ENCODE measurements around the gene KRTAP9-8. TPM values are rescaled to one million over a fixed set of nuclear protein-coding genes. Genes with fewer than 3 reads are reported as not detected.
"Not testable (repeated sequence)": the region's sequence is repeated elsewhere in the genome, so short reads cannot be mapped to it uniquely, and the experiment has no call there.

KRTAP9-8 gene
- polyA plus RNA-seq, 5 donors = not detected

DNA sequence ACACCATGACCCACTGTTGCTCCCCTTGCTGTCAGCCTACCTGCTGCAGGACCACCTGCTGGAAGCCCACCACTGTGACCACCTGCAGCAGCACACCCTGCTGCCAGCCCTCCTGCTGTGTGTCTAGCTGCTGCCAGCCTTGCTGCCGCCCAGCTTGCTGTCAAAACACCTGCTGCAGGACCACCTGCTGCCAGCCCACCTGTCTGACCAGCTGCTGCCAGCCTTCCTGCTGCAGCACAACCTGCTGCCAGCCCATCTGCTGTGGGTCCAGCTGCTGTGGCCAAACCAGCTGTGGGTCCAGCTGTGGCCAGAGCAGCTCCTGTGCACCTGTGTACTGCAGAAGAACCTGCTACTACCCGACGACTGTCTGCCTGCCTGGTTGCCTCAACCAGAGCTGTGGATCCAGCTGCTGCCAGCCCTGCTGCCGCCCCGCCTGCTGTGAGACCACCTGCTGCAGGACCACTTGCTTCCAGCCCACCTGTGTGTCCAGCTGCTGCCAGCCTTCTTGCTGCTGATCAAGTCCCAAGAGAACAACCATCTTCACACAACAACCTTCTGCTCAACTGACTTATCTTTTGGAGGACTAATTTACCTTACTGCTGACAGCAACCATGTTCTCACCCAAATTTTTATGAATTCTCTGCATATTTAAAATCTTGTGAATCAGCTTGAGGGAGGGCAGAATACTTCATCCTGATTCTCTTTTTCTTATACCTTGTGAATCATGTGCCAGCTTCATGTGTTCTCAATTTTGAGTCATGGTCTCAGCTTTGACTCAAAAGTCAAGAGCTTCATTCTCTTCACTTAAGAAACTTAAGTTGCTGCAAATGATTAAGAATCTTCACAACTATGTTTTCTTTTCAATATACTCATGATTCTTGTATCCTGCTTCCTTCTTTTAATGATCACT, 17.8 kb downstream of the KRTAP9-8 start, which contains the start of gene KRTAP9-9:
TSS of gene KRTAP9-9 (plus strand) at position 4 of the 910 bp plus-strand sequence.
- not testable (repeated sequence) for DNase-seq

GRCh38 chr17:41256291-41256685, 18.5 kb downstream of the KRTAP9-8 start:
- DNase-seq = no peak

GRCh38 chr17:41258406-41258805, 20.6 kb downstream of the KRTAP9-8 start:
- no peak for DNase-seq

- DNase-seq = no peak
These were observed 25.4 kb downstream of the KRTAP9-8 start for GRCh38 chr17:41263212-41263611.

DNA sequence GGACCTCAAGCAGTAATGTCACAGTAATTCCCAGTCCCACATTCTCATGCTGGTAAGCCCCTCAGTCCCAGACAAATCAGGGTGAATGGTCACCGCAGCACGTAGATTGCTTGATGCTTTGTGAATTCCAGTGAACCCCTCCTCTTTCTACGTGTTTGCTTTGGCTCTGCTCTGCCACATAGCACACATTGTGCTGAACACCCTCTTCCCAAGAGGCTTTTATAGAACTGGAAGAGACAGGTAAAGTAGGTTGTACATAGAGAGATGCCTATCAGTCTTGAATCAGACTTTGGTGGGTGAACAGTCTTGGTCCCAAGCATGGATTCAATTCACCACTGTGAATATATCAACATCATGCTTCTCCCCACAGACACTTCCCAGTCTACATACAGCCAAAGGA, 26.8 kb downstream of the KRTAP9-8 start:
- DNase-seq = no peak

DNA sequence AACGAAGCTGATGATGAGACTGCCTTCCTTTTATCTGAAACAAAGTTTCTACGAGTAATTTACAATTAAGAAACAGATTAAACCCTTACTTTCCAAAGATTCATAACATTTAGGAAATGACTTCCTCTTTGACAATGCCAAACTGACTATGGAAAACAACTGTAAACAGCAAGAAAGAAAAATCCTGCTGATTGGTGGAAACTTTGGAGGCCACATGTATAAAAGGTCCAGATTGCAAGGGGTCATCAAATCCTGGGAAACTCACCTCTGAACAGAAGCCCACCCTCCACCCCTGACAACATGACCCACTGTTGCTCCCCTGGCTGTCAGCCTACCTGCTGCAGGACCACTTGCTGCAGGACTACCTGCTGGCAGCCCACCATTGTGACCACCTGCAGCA, 27.3 kb downstream of the KRTAP9-8 start, which contains the start of gene KRTAP9-6:
TSS of gene KRTAP9-6 (plus strand) at position 301 of the 400 bp plus-strand sequence. CDS start at position 301, 0 bp downstream.
- no peak for DNase-seq

- no peak for DNase-seq
These were observed 29.9 kb downstream of the KRTAP9-8 start for GRCh38 chr17:41267711-41268110.

DNA sequence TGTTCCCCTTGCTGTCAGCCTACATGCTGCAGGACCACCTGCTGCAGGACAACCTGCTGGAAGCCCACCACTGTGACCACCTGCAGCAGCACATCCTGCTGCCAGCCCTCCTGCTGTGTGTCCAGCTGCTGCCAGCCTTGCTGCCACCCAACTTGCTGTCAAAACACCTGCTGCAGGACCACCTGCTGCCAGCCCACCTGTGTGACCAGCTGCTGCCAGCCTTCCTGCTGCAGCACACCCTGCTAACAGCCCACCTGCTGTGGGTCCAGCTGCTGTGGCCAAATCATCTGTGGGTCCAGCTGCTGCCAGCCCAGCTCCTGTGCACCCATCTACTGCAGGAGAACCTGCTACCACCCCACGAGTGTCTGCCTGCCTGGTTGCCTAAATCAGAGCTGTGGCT, 33.5 kb downstream of the KRTAP9-8 start:
- not testable (repeated sequence) for DNase-seq

- no peak for DNase-seq
These were observed 34.1 kb downstream of the KRTAP9-8 start for GRCh38 chr17:41271858-41272257.

- not testable (repeated sequence) for DNase-seq
These were observed 37.9 kb downstream of the KRTAP9-8 start, which contains the start of gene KRTAP9-7 for GRCh38 chr17:41275648-41276190. TSS of gene KRTAP9-7 (plus strand) at chr17:41275698. CDS start at chr17:41275698, 0 bp downstream.

DNA sequence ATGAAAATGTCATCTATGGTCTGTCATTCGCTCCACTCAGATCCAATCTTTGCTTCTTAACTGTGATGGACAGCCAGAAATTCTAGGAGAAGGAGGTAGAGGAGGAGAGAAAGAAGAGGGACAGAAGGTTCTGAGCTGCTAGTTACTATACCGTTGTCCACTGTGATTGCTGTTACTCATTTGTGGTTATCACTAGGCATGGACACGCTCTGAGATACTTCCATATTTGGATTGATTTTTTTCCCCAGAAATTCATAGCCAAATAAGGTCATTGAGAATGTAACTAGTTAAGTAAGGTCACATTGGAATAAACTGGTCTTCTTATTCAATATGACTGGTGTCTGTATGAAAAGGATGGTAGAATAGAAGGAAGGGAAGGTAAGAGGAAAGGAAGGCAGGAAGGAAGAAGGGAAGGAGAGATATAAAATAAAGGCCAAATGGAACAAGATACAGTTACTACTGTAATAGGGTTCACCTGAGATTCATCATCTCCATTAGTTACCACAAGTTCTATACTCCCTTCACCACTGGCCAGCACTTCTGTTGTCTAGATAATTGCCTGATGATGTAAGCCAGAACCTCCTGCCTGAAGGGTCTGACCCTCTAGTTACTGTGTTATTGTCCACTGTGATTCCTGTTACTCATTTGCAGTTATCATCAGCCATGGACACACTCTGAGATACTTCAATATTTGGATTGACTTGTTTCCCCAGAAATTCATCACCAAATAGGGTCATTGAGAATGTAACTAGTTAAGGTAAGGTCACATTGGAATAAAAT, 40.6 kb downstream of the KRTAP9-8 start:
- no peak for DNase-seq

GRCh38 chr17:41284043-41284442, 46.2 kb downstream of the KRTAP9-8 start:
- no peak for DNase-seq

DNA sequence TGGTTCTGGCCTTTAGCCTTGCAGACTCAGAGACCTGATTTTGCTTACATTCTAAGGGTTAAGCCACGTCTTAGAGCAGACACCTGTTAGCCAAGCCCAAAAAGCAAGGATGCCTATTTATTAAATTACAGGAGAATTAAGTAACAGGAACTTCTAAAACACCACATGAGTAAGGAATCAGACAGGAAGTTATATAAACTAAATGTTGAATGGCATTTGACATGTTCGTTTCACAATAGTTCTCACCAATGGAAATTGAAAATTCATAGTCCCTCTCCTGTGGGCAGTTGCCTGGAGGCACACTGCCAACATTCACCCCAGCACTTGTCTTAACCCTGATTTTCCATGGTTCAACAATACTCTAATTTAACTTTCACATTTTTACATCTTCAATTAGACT, 46.7 kb downstream of the KRTAP9-8 start:
- DNase-seq = no peak

GRCh38 chr17:41287050-41287449, 49.3 kb downstream of the KRTAP9-8 start:
- DNase-seq = no peak

Other genes with a start within 250 kb of the KRTAP9-8 start
- gene KRTAP3-3, start 243.8 kb upstream of the KRTAP9-8 start, polyA plus RNA-seq (ENCODE audit: insufficient read depth in 1 of 5, insufficient read length in 5 of 5, low replicate concordance in 1 of 5) = not detected
- gene KRTAP3-2, start 238.1 kb upstream of the KRTAP9-8 start, polyA plus RNA-seq (ENCODE audit: insufficient read depth in 1 of 5, insufficient read length in 5 of 5, low replicate concordance in 1 of 5) = not detected
- not detected for gene KRTAP3-1, start 228.9 kb upstream of the KRTAP9-8 start, polyA plus RNA-seq (ENCODE audit: insufficient read depth in 1 of 5, insufficient read length in 5 of 5, low replicate concordance in 1 of 5)
- gene KRTAP1-5, start 210.8 kb upstream of the KRTAP9-8 start, polyA plus RNA-seq (ENCODE audit: insufficient read depth in 1 of 5, insufficient read length in 5 of 5, low replicate concordance in 1 of 5) = not detected
- gene KRTAP1-4, start 207.8 kb upstream of the KRTAP9-8 start, polyA plus RNA-seq (ENCODE audit: insufficient read depth in 1 of 5, insufficient read length in 5 of 5, low replicate concordance in 1 of 5) = not detected
- gene KRTAP1-3, start 203.1 kb upstream of the KRTAP9-8 start, polyA plus RNA-seq (ENCODE audit: insufficient read depth in 1 of 5, insufficient read length in 5 of 5, low replicate concordance in 1 of 5) = not detected
- not detected for gene KRTAP1-1, start 196.5 kb upstream of the KRTAP9-8 start, polyA plus RNA-seq (ENCODE audit: insufficient read depth in 1 of 5, insufficient read length in 5 of 5, low replicate concordance in 1 of 5)
- gene KRTAP2-1, start 190.7 kb upstream of the KRTAP9-8 start, polyA plus RNA-seq (ENCODE audit: insufficient read depth in 1 of 5, insufficient read length in 5 of 5, low replicate concordance in 1 of 5) = not detected
- gene KRTAP2-2, start 182.8 kb upstream of the KRTAP9-8 start, polyA plus RNA-seq (ENCODE audit: insufficient read depth in 1 of 5, insufficient read length in 5 of 5, low replicate concordance in 1 of 5) = not detected
- gene KRTAP2-3, start 177.9 kb upstream of the KRTAP9-8 start, polyA plus RNA-seq (ENCODE audit: insufficient read depth in 1 of 5, insufficient read length in 5 of 5, low replicate concordance in 1 of 5) = not detected
- not detected for gene KRTAP2-4, start 172.1 kb upstream of the KRTAP9-8 start, polyA plus RNA-seq (ENCODE audit: insufficient read depth in 1 of 5, insufficient read length in 5 of 5, low replicate concordance in 1 of 5)
- gene KRTAP4-7, start 153.8 kb upstream of the KRTAP9-8 start, polyA plus RNA-seq (ENCODE audit: insufficient read depth in 1 of 5, insufficient read length in 5 of 5, low replicate concordance in 1 of 5) = not detected
- gene KRTAP4-8, start 139.9 kb upstream of the KRTAP9-8 start, polyA plus RNA-seq (ENCODE audit: insufficient read depth in 1 of 5, insufficient read length in 5 of 5, low replicate concordance in 1 of 5) = not detected
- gene KRTAP4-16, start 135.8 kb upstream of the KRTAP9-8 start, polyA plus RNA-seq (ENCODE audit: insufficient read depth in 1 of 5, insufficient read length in 5 of 5, low replicate concordance in 1 of 5) = not detected
- gene KRTAP4-9, start 132.6 kb upstream of the KRTAP9-8 start, polyA plus RNA-seq (ENCODE audit: insufficient read depth in 1 of 5, insufficient read length in 5 of 5, low replicate concordance in 1 of 5) = not detected
- gene KRTAP4-11, start 119.6 kb upstream of the KRTAP9-8 start, polyA plus RNA-seq (ENCODE audit: insufficient read depth in 1 of 5, insufficient read length in 5 of 5, low replicate concordance in 1 of 5) = under 1 TPM in 1 of 5 donors, not detected in 4; 0.13 TPM
- not detected for gene KRTAP4-12, start 113.8 kb upstream of the KRTAP9-8 start, polyA plus RNA-seq (ENCODE audit: insufficient read depth in 1 of 5, insufficient read length in 5 of 5, low replicate concordance in 1 of 5)
- gene KRTAP4-6, start 97.5 kb upstream of the KRTAP9-8 start, polyA plus RNA-seq (ENCODE audit: insufficient read depth in 1 of 5, insufficient read length in 5 of 5, low replicate concordance in 1 of 5) = not detected
- gene KRTAP4-5, start 88.2 kb upstream of the KRTAP9-8 start, polyA plus RNA-seq (ENCODE audit: insufficient read depth in 1 of 5, insufficient read length in 5 of 5, low replicate concordance in 1 of 5) = not detected
- not detected for gene KRTAP4-4, start 77.3 kb upstream of the KRTAP9-8 start, polyA plus RNA-seq (ENCODE audit: insufficient read depth in 1 of 5, insufficient read length in 5 of 5, low replicate concordance in 1 of 5)
- gene KRTAP4-3, start 69.8 kb upstream of the KRTAP9-8 start, polyA plus RNA-seq (ENCODE audit: insufficient read depth in 1 of 5, insufficient read length in 5 of 5, low replicate concordance in 1 of 5) = not detected
- not detected for gene KRTAP4-2, start 59.8 kb upstream of the KRTAP9-8 start, polyA plus RNA-seq (ENCODE audit: insufficient read depth in 1 of 5, insufficient read length in 5 of 5, low replicate concordance in 1 of 5)
- gene KRTAP4-1, start 53.1 kb upstream of the KRTAP9-8 start, polyA plus RNA-seq (ENCODE audit: insufficient read depth in 1 of 5, insufficient read length in 5 of 5, low replicate concordance in 1 of 5) = not detected
- not detected for gene KRTAP9-1, start 48.1 kb upstream of the KRTAP9-8 start, polyA plus RNA-seq (ENCODE audit: insufficient read depth in 1 of 5, insufficient read length in 5 of 5, low replicate concordance in 1 of 5)
- gene KRTAP9-2, start 11.4 kb upstream of the KRTAP9-8 start, polyA plus RNA-seq (ENCODE audit: insufficient read depth in 1 of 5, insufficient read length in 5 of 5, low replicate concordance in 1 of 5) = not detected
- gene KRTAP9-3, start 5.5 kb upstream of the KRTAP9-8 start, polyA plus RNA-seq (ENCODE audit: insufficient read depth in 1 of 5, insufficient read length in 5 of 5, low replicate concordance in 1 of 5) = not detected
- not detected for gene KRTAP9-4, start 11.7 kb downstream of the KRTAP9-8 start, polyA plus RNA-seq (ENCODE audit: insufficient read depth in 1 of 5, insufficient read length in 5 of 5, low replicate concordance in 1 of 5)
- not detected for gene KRTAP9-9, start 17.4 kb downstream of the KRTAP9-8 start, polyA plus RNA-seq (ENCODE audit: insufficient read depth in 1 of 5, insufficient read length in 5 of 5, low replicate concordance in 1 of 5)
- under 1 TPM; 0.13 to 0.25 (median 0.18) TPM for gene KRTAP9-6, start 27.4 kb downstream of the KRTAP9-8 start, polyA plus RNA-seq (ENCODE audit: insufficient read depth in 1 of 5, insufficient read length in 5 of 5, low replicate concordance in 1 of 5)
- not detected for gene KRTAP9-7, start 37.7 kb downstream of the KRTAP9-8 start, polyA plus RNA-seq (ENCODE audit: insufficient read depth in 1 of 5, insufficient read length in 5 of 5, low replicate concordance in 1 of 5)
- not detected for gene KRTAP29-1, start 64.9 kb downstream of the KRTAP9-8 start, polyA plus RNA-seq (ENCODE audit: insufficient read depth in 1 of 5, insufficient read length in 5 of 5, low replicate concordance in 1 of 5)
- gene KRTAP16-1, start 71.3 kb downstream of the KRTAP9-8 start, polyA plus RNA-seq (ENCODE audit: insufficient read depth in 1 of 5, insufficient read length in 5 of 5, low replicate concordance in 1 of 5) = not detected
- not detected for gene KRTAP17-1, start 77.7 kb downstream of the KRTAP9-8 start, polyA plus RNA-seq (ENCODE audit: insufficient read depth in 1 of 5, insufficient read length in 5 of 5, low replicate concordance in 1 of 5)
- gene KRT33A, start 112.8 kb downstream of the KRTAP9-8 start, polyA plus RNA-seq (ENCODE audit: insufficient read depth in 1 of 5, insufficient read length in 5 of 5, low replicate concordance in 1 of 5) = not detected
- gene KRT33B, start 131.8 kb downstream of the KRTAP9-8 start, polyA plus RNA-seq (ENCODE audit: insufficient read depth in 1 of 5, insufficient read length in 5 of 5, low replicate concordance in 1 of 5) = not detected
- not detected for gene KRT34, start 144.3 kb downstream of the KRTAP9-8 start, polyA plus RNA-seq (ENCODE audit: insufficient read depth in 1 of 5, insufficient read length in 5 of 5, low replicate concordance in 1 of 5)
- under 1 TPM in 1 of 5 donors, not detected in 4; 0.32 TPM for gene KRT31, start 159.6 kb downstream of the KRTAP9-8 start, polyA plus RNA-seq (ENCODE audit: insufficient read depth in 1 of 5, insufficient read length in 5 of 5, low replicate concordance in 1 of 5)
- not detected for gene KRT37, start 186.6 kb downstream of the KRTAP9-8 start, polyA plus RNA-seq (ENCODE audit: insufficient read depth in 1 of 5, insufficient read length in 5 of 5, low replicate concordance in 1 of 5)
- gene KRT38, start 203.0 kb downstream of the KRTAP9-8 start, polyA plus RNA-seq (ENCODE audit: insufficient read depth in 1 of 5, insufficient read length in 5 of 5, low replicate concordance in 1 of 5) = not detected
- not detected for gene KRT32, start 229.4 kb downstream of the KRTAP9-8 start, polyA plus RNA-seq (ENCODE audit: insufficient read depth in 1 of 5, insufficient read length in 5 of 5, low replicate concordance in 1 of 5)
- gene KRT35, start 243.2 kb downstream of the KRTAP9-8 start, polyA plus RNA-seq (ENCODE audit: insufficient read depth in 1 of 5, insufficient read length in 5 of 5, low replicate concordance in 1 of 5) = not detected

Data from right lung (tissue), 5 donors.